Activated T-helper 1 cell treated with anti-CD3 and anti-CD28 coated beads, Interleukin-2, amount 50 U/mL, for 16 hours (primary cell): Measurements from ENCODE around the gene TMEM61.
"Not testable (repeated sequence)": the region's sequence is repeated elsewhere in the genome, so short reads cannot be mapped to it uniquely, and the experiment has no call there.

Experiments used
- DNase-seq, 2 donors: peaks; one replicate each; pipeline ENCODE4 v3.0.0-alpha.2; 2020; ENCODE audit warnings: low read depth in 1 of 2, low spot score in 1 of 2

The TMEM61 gene

GRCh38 chr1:55000110-55001085 is 20.0 kb downstream of the TMEM61 start:
- no peak for DNase-seq

DNA sequence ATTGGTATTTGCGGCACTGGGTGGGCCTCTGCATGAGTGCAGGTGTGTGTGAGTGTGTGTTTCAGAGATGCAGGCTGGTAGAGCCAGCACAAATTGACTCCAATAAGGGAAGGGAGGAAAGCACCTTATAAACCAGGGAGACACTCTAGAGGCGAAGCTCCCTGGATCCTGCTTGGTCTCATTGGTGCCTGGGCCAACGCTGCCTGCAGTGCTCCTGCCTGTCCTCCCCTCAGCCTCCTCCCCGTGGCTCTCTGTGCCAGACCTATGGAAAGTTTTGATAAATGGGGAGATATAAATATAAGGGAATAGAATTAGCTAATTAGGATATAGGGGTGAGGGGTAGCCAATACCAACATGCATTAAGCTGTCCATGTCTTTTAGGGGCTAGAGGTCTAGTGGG is 20.9 kb downstream of the TMEM61 start:
- DNase-seq, result no peak

GRCh38 chr1:55002686-55003085 is 22.3 kb downstream of the TMEM61 start:
- no peak for DNase-seq

DNA sequence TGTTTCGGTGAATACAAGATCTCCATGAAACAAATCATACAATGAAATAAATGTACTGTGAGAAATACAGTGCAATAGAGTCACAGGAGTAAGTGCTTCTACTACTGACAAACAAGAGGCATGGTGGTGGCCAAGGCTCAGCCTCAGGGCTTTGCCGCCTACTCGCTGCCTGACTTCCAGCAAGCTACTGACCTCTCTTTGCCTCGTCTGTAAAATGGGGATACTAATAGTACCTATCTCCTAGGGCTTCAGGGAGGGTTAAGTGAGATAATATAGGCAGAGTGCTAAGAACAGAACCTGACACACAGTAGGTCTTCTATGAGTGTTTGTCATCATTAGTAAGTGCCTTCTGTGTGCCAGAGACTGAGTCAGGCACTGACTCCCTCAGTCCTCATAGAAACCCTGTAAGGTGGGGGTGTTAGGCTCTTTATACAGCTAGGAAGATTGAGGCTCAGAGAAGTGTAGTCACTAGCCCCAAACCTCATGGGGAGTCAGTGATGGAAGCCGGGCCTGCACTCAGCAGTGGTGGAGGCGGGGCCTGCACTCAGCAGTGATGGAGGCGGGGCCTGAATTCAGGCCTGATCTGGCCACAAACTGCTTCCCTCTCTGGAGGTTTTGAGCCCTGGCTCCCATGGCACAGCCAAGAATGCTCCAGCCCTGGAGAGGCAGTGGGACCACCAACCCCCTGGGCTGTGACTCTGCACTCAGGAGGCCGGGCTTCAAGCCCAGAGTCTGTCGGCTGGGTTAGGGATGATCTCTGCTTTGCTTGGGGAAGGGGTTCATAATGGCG is 25.1 kb downstream of the TMEM61 start:
- no peak for DNase-seq

- DNase-seq, result no peak
Measured at GRCh38 chr1:55006931-55007330, 26.5 kb downstream of the TMEM61 start.

- no peak for DNase-seq
Measured at GRCh38 chr1:55007625-55008024, 27.2 kb downstream of the TMEM61 start.

GRCh38 chr1:55010194-55010886 is 29.9 kb downstream of the TMEM61 start:
- no peak for DNase-seq

DNA sequence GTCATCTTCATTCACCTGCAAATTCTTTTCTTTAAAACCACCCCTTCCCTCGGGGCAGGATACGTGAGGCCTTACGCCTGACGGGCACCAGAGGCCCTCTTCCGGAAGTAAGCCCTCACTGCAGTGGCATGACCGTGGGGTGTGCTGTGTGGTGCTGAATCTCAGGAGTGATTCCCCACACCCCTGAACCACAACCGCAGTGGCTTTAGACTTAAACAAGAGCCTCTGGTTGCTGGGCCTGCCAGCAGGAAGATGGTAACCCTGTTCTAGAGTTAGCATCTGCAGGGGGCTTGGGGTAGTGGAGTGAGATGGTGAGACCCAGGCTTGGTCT is 30.4 kb downstream of the TMEM61 start:
- DNase-seq, result no peak

- no peak for DNase-seq
Measured at GRCh38 chr1:55012661-55013060, 32.2 kb downstream of the TMEM61 start.

DNA sequence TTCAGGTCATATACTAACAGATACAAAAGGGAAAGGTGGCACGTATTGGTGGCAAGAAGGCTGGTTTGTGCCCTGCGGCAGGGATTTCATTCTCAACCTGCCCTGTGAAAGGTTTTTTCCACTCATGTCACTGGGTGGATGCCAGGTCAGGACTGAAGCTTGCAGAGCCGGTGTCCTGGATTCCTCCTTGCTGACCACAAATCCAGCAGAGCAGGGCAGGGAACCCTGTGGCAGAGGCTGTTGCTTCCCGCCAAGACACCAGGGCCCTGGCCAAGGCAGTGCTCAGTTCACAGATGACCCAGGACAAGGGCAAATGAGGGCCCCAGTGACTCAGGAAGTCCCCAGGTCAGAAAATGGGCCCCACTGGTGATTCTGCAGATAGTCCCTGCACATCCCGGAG is 34.7 kb downstream of the TMEM61 start:
- no peak for DNase-seq

GRCh38 chr1:55015731-55016620 is 35.5 kb downstream of the TMEM61 start:
- no peak for DNase-seq

- DNase-seq, result no peak
Measured at GRCh38 chr1:55018395-55018794, 38.0 kb downstream of the TMEM61 start.

GRCh38 chr1:55021942-55022546 is 41.6 kb downstream of the TMEM61 start:
- peak; percentile 37 to 39 for DNase-seq

GRCh38 chr1:55024163-55024562 is 43.7 kb downstream of the TMEM61 start:
- DNase-seq, result not testable (repeated sequence)

DNA sequence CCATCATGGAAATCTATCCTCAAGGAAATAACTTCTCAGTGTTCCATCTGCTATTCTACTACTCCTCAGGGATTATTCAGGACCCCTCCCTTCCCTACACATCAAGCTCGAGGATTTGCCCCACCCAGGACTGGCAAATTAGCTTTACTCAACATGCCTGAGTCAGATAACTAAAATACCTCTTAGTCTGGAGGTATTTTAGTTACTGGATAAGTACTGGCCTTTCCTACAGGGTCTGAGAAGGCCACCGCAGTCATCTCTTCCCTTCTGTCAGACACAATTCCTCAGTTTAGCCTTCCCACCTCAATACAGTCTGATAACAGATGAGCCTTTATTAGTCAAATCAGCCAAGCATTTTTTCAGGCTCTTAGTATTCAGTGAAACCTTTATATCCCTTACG is 46.3 kb downstream of the TMEM61 start:
- DNase-seq, result not testable (repeated sequence)

DNA sequence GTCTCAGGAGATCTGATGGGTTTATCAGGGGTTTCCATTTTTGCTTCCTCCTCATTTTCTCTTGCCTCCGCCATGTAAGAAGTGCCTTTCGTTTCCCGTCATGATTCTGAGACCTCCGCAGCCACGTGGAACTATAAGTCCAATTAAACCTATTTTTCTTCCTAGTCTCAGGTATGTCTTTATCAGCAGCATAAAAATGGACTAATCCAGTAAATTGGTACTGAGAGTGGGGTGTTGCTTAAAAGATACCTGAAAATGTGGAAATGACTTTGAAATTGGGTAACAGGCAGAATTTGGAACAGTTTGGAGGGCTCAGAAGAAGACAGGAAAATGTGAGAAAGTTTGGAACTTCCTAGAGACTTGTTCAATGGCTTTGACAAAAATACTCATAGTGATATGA is 50.7 kb downstream of the TMEM61 start:
- DNase-seq, result not testable (repeated sequence)

DNA sequence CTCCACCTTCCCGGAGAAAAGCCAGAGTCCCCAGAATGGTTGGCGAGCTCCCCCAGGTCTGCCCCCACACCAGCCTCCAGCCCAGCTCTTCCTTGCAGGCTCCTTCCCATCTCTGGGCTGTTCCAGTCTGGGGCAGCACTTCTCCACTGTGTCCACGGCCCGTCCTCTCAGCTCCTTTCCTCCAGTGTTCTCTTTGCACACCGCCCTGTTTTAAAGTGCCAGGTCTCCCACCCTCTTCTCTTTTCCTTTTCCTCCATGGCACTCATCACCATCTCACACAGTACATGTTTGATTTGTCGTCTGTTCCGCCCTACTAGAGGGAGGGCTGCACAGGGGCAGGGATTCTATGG is 52.8 kb downstream of the TMEM61 start:
- DNase-seq, result no peak

DNA sequence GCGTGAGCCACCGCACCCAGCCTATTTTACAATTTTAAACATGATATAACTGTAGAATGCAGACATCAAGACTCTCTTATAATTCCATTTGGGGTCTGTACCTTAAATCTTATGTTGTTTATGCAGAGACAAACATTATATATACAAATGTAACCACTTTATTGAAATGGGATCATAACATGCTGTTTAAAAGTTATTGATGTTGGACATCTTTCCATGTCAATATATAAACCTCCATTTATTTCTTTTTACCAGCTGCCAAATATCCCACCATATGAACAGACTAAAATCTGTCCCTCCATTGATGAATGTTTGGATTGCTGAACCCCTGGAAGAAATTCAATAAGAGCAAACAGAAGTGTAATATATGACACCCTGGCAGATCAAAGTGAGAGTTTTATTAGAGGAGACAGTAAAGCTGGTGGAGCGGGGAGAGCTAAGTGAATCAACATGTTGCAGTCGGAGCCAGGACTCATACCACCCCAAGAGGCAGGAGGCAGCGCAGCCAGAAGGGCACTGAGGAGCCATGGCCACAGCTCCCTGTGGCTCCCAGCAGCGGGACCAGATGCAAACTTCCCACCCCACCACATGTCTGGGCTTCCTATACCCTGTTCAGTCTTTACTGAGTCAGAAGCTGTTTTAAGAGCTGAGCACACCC is 54.2 kb downstream of the TMEM61 start:
- DNase-seq, result no peak

DNA sequence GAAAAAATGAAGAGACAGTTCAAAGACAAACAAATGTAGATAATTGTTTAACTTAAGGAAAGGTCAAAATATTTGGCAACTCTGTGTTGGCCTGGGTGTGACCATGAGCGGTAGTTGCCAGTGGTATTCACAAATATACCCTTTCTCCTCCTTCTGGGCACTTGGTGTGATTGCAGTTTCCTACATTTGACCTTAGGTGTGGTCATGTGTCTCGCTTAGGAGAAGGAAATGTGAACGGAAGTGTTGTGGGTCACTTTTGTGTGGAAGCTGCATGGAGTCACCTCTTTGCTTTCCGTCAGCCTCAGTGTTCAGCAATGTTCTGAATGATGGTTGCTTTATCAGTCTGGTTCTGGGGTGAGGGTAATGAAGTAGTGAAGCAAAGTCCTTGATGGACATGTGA is 55.5 kb downstream of the TMEM61 start:
- no peak for DNase-seq
